Diencephalon (tissue), 1 donor: ENCODE measurements around the gene GPATCH4. TPM values are rescaled to one million over a fixed set of nuclear protein-coding genes. Genes with fewer than 3 reads are reported as not detected.

Experiments
- total RNA-seq: library from RNA; depleted of rRNA; stranded (reverse); fragments of >200 nt; gene quantifications from one replicate; pipeline ENCODE4 v1.2.3, GENCODE V29; 2014

The GPATCH4 gene
- 11.5 TPM for total RNA-seq

GRCh38 chr1:156601122-156601830, at the start of gene GPATCH4:
GPATCH4 (minus strand) TSS chr1:156601479.

GRCh38 chr1:156641761-156642264, 40.5 kb upstream of the GPATCH4 start, which contains the start of gene BCAN:
BCAN (plus strand) TSS chr1:156642117; CDS start chr1:156646055, 3,938 bp downstream.

GRCh38 chr1:156618853-156619581, 17.7 kb upstream of the GPATCH4 start, which contains the start of gene HAPLN2:
HAPLN2 (plus strand) TSS chr1:156619415; CDS start chr1:156623491, 4,076 bp downstream.

GRCh38 chr1:156591432-156592157, 9.7 kb downstream of the GPATCH4 start, which contains the start of gene NAXE:
NAXE (plus strand) TSS chr1:156591776; CDS start chr1:156591805, 29 bp downstream.

GRCh38 chr1:156579472-156579871, 21.8 kb downstream of the GPATCH4 start, which contains the start of gene TTC24:
TTC24 (plus strand) TSS chr1:156579723; CDS start chr1:156581365, 1,642 bp downstream.

GRCh38 chr1:156571919-156572662, 29.2 kb downstream of the GPATCH4 start, which contains the start of gene IQGAP3:
IQGAP3 (minus strand) TSS chr1:156572565; CDS start chr1:156572529, 36 bp downstream.

Other genes starting within 250 kb of the GPATCH4 start
- gene RHBG, start 232.3 kb downstream of the GPATCH4 start, total RNA-seq: not detected
- 7.6 TPM for gene MEF2D, start 100.7 kb downstream of the GPATCH4 start, total RNA-seq
- 3.5 TPM for gene IQGAP3, start 28.9 kb downstream of the GPATCH4 start, total RNA-seq
- gene TTC24, start 21.8 kb downstream of the GPATCH4 start, total RNA-seq: not detected
- 54.0 TPM for gene NAXE, start 9.7 kb downstream of the GPATCH4 start, total RNA-seq
- 0.23 TPM for gene HAPLN2, start 17.9 kb upstream of the GPATCH4 start, total RNA-seq
- 219 TPM for gene BCAN, start 40.6 kb upstream of the GPATCH4 start, total RNA-seq
- 48.7 TPM for gene NES, start 75.9 kb upstream of the GPATCH4 start, total RNA-seq
- 8.8 TPM for gene CRABP2, start 104.1 kb upstream of the GPATCH4 start, total RNA-seq
- 7.2 TPM for gene METTL25B, start 127.0 kb upstream of the GPATCH4 start, total RNA-seq
- gene ISG20L2, start 127.3 kb upstream of the GPATCH4 start, total RNA-seq: 15.7 TPM
- 21.5 TPM for gene MRPL24, start 139.6 kb upstream of the GPATCH4 start, total RNA-seq
- 62.7 TPM for gene HDGF, start 150.2 kb upstream of the GPATCH4 start, total RNA-seq
- gene PRCC, start 166.1 kb upstream of the GPATCH4 start, total RNA-seq: 28.1 TPM
- not detected for gene SH2D2A, start 215.4 kb upstream of the GPATCH4 start, total RNA-seq